Hippocampal formation (tissue), 2 donors: ENCODE measurements around the gene OR6C75.
"Not testable (repeated sequence)": the region's sequence is repeated elsewhere in the genome, so short reads cannot be mapped to it uniquely, and the experiment has no call there.

Experiments used
- DNase-seq, 2 donors: peaks; one replicate each; lab custom pipeline; 2025; lab: John Stamatoyannopoulos, UW

OR6C75 gene

GRCh38 chr12:55362675-55363074 lies at the start of gene OR6C75:
Gene OR6C75, plus strand, starts transcription at chr12:55362975. Its CDS starts 2,136 bp downstream, at chr12:55365111.
- no peak for DNase-seq

- no peak for DNase-seq
Measured at GRCh38 chr12:55314043-55314442, 48.7 kb upstream of the OR6C75 start, which contains the start of gene OR6C1. Gene OR6C1, plus strand, starts transcription at chr12:55314343. Its CDS starts 6,257 bp downstream, at chr12:55320600.

- no peak for DNase-seq
Measured at GRCh38 chr12:55320201-55320600, 42.6 kb upstream of the OR6C75 start.

DNA sequence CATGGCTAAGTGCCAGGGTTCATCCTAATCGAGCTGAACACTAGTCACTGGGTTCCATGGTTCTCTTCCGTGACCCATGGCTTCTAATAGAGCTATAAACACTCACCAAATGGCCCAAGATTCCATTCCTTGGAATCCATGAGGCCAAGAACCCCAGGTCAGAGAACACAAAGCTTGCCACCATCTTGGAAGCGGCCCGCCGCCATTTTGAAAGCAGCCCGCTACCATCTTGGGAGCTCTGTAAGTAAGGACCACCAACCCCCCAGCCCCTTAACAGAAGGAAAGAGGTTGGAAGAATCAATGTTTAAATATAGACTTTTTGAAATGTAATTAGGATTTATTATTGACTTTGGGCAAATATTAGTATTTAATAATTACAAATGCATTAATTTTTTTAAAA lies 37.0 kb upstream of the OR6C75 start:
- DNase-seq, result not testable (repeated sequence)

- no peak for DNase-seq
Measured at GRCh38 chr12:55330446-55330845, 32.3 kb upstream of the OR6C75 start, which contains the start of gene OR6C3. Gene OR6C3, plus strand, starts transcription at chr12:55330746. Its CDS starts 955 bp downstream, at chr12:55331701.

DNA sequence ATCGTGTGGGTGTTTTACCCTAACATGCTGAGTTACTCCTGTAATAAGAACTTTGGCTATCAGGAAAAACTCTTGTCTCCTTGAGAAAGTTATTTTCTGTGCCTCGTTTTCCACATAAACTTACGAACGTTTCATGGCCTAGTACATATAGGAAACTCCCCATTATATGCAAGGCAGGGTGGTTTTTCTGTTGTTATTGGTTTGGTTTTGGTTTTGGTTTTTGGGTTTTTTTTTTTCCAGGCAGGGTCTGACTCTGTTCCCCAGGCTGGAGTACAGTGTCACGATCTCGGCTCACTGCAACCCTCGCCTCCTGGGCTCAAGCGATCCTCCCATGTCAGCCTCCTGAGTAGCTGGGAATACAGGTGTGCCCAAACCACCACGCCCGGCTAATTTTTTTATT lies 26.8 kb upstream of the OR6C75 start:
- no peak for DNase-seq

- not testable (repeated sequence) for DNase-seq
Measured at GRCh38 chr12:55355338-55355737, 7.4 kb upstream of the OR6C75 start.

DNA sequence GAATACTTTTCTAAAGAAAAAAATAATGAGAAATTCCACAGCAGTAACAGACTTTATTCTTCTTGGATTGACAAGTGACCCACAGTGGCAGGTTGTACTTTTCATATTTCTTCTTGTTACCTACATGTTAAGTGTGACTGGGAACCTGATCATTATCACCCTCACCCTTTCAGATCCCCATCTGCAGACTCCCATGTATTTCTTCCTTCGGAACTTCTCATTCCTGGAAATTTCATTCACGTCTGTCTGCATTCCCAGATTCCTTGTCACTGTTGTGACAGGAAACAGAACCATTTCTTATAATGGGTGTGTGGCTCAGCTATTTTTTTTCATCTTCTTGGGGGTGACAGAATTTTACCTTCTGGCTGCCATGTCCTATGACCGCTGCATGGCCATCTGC lies 2.3 kb downstream of the OR6C75 start:
- no peak for DNase-seq

DNA sequence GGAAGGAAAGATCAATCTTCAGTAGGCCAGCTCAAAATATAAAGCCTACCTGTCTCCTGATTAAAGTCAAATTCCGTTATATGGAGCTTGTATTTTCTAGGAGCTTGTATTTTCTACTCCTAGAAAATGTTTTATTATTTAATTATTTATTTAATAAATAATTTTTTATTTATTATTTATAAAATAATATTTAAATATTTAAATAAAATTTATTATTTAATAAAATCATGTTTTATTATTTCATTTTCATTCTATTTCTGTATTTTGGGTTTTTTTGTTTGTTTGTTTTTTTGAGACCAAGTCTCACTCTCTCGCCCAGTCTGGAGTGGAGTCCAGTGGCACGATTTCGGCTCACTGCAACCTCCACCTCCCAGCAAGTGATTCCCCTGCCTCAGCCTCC lies 9.7 kb downstream of the OR6C75 start:
- DNase-seq, result no peak

GRCh38 chr12:55385891-55386290 lies 23.1 kb downstream of the OR6C75 start:
- no peak for DNase-seq

DNA sequence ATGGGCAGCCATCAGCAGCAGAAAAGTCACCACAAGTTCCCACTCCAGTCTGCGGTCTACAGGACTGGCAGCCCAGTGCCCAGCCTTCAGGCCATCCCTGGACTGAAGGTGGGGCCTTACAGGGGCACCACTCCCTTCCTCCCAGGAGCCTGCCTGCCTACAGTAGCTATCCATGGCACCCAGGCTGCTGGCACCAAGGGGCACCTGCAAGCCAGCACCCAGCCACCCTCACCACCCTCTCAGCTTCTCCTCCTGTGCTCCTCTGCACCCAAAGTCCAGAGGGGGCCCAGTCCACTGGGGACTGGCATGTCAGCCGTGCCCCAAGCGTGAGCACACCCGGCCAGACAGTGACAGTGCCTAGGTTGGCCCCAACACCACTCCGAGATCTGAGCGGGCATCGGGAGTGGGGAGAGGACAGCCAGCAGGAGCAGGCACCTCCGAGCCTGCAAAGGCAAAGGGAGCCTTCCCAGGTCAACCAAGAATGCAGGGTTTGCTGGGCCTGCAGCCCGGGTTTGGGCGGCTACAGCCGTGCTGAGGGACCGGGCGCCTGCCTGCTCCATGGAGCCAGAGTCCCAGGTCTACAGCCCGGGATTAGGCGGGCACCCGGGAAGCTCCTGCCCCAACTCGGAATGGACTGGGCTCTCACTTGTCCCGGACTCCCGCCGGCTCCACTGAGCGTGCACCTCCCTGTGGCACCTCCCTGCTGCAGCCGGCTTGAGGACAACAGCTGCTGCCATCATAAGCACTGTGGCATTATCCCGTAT lies 29.4 kb downstream of the OR6C75 start:
- DNase-seq, result no peak

DNA sequence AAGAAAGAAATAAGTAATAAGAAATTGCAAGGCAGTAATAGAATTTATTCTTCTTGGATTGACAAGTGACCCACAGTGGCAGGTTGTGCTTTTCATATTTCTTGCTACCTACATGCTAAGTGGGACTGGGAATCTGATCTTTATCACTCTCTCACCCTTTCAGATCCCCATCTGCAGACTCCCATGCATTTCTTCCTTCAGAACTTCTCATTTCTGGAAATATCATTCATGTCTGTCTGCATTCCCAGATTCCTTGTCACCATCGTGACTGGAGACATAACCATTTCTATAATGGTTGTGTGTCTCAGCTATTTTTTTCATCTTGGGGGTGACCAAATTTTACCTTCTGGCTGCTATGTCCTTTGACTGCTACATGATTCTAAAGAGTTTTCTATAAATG lies 33.6 kb downstream of the OR6C75 start:
- no peak for DNase-seq

- no peak for DNase-seq
Measured at GRCh38 chr12:55400229-55400628, 37.5 kb downstream of the OR6C75 start, which contains the start of gene OR6C65. Gene OR6C65, plus strand, starts transcription at chr12:55400529. Its CDS starts 0 bp downstream, at chr12:55400529.

DNA sequence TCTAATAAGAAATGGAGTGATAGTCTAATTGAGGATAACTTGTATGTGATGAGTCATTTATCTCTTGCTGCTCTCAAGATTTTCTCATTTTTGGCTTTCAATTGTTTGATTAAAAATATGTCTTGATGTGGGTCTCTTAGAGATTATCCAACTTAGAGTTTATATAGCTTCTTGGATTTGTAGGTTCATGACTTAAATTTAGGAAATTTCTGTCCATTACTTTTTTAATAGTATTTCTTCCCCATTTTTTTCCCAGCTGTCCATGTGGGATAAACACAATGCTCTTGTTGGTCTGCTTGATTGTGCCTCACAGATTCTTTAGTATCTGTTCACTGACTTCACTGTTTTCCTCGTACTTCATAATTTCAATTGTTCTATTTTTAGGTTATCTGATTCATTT lies 45.1 kb downstream of the OR6C75 start:
- no peak for DNase-seq

GRCh38 chr12:55409133-55409532 lies 46.4 kb downstream of the OR6C75 start:
- not testable (repeated sequence) for DNase-seq

- not testable (repeated sequence) for DNase-seq
Measured at GRCh38 chr12:55412138-55412537, 49.4 kb downstream of the OR6C75 start.

DNA sequence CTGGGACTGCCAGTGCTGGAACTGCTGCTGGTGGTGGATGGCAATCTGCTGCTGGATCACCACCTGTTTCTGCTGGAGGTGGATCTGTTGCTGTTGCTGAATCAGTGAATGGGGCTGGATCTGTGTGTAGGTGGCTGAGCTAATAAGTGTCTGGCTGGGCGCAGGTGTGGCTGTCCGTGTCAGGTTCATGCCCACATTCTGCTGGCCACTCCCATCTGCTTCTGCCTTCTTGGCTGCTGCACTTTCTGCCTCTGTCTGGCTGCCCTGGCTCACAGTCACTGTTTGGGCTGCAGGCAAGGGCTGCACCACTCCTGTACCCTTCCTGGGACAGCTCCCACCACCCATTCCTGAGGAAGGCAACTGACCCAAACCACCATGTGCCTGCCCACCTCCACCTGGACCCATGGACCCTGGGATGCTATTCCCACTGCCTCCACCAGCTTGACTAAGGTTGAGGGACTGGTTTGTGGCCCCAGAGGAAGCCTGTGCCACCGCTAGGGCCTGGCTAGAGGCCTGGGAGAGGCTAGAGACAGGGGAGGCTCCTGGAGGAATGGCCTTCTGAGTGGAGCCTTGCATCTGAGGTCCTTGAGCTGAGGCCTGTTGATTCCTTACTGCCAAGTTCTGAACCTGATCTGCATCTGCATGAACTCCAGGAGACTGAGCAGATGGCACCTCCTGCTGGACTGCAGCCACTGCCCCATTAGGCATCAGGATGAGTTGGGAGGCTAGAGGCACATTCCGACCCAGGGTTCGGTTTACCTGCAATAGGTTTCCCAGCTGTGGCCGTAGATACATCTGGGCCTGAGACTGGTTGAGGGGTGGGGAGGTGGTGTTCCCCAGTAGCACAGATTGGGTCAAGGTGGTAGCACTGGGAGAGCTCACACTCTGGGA lies 51.0 kb downstream of the OR6C75 start:
- DNase-seq, result not testable (repeated sequence)

DNA sequence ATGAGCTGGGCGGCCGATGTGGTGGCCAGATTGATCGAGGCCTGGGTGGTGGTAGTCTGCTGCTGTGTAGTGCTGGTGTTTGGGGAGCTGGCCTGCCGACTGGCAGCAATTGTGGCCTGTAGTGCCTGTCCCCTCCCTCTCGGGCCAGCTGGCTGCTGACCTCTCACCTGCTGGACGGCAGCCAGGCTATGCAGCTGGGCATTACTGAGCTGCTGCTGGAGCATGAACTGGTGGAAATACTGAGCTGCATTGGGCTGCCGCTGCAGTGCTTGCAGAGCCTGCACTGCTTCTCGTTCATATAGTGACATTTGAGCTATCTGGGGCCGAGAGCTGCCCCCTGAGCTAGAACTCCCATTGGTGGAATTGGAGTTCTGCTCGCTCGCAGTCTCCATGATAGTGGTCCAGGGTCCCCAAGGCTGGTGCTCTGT lies 51.6 kb downstream of the OR6C75 start:
- not testable (repeated sequence) for DNase-seq

DNA sequence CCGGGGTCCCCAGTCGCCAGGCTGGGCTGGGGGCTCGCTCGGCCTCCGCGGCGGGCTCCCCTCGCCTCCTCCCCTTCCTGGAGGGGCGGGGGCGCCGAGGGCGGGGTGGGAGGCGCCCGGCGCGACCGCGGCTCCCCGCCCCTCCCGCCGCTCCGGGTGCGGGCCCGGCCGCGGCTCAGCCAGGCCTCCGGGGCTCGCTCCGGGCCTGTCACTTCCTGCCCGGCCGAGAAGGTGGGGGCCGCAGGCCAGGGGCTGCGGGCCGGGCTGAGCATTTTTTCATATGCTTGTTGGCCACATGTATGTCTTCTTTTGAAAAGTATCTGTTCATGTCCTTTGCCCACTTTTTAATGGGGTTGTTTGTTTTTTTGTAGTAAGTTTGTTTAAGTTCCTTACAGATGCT lies 52.1 kb downstream of the OR6C75 start:
- not testable (repeated sequence) for DNase-seq

DNA sequence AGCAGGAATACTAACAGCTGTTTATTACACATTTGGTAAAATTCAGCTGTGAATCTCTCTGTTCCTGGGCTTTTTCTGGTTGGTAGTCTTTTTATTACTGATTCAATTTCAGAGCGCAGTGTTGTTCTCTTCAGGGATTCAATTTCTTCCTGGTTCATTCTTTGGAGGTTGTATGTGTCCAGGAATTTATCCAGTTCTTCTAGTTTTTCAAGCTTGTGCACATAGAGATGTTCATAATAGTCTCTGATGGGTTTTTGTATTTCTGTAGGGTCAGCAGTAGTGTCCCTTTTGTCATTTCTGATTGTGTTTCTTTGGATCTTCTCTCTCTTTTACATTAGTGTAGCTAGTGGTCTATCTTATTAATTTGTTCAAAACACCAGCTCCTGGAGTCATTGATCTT lies 54.2 kb downstream of the OR6C75 start:
- DNase-seq, result no peak
